ENCODE data around the gene CFHR1. TPM values are rescaled to one million over a fixed set of nuclear protein-coding genes. Genes with fewer than 3 reads are reported as not detected.

Gene CFHR1
- total and polyA plus RNA-seq, 2 experiments from 2014 or later = 0.74 TPM; not detected in 1

DNA sequence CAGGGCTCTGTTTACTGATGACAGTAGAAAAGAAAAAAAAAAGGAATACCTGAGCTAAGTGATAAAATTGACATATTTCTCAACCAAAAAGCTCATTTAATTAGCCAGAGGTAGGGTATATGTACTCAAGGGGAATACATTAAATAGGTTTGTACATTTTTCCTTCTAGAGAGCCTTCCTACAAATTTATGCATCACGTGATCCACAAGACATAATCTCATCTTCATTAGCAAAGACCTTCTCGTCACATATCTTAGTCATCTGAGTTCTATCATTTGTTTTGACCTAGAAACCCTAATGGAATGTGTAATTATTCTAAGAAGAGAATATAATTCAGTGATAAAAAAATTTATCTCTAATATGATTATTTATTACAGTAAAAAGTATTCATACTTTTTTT lies 37.7 kb downstream of the CFHR1 start:
- H3K9me2 ChIP-seq (ENCODE audit: insufficient read depth) = no peaks in the 10 kb centered on the region
- H3K27ac ChIP-seq = no peak overlapping the region
- no peak for TF ChIP-seq EZH2phosphoT487 (IDR thresholded peaks at IDR 0.05; ENCODE audit: insufficient read depth, low read depth)
- no peak for TF ChIP-seq EZH2 (IDR thresholded peaks at IDR 0.05; ENCODE audit: insufficient read depth, poor library complexity, severe bottlenecking)
- no peak for DNase-seq
- in situ Hi-C loops (cut with MboI) = no loop called here
- no peaks in the 10 kb centered on the region for H3F3A ChIP-seq (ENCODE audit: insufficient read depth)
- H3K79me2 ChIP-seq (ENCODE audit: insufficient read depth) = no peaks in the 10 kb centered on the region
- no peak overlapping the region for H3K9ac ChIP-seq
- H4K20me1 ChIP-seq (ENCODE audit: insufficient read depth) = no peaks in the 10 kb centered on the region
- 40 to 45% methylated on average over 2 of the region's 2 CpGs for WGBS, 2 experiments (ENCODE audit: low coverage in 1 of 2, low lambda C conversion rate in 2 of 2, missing lambda C conversion rate in 2 of 2)
- no peaks in the 10 kb centered on the region for H3K4me1 ChIP-seq (ENCODE audit: insufficient read depth)
- no peak overlapping the region for H2AFZ ChIP-seq
- no peaks in the 10 kb centered on the region for H3K36me3 ChIP-seq (ENCODE audit: low read depth)
- no peaks in the 10 kb centered on the region for H3K9me3 ChIP-seq (ENCODE audit: low read depth)
- H3K27me3 ChIP-seq (replicated peaks; ENCODE audit: insufficient read depth) = no peaks in the 10 kb centered on the region
- no peak overlapping the region for H3K4me2 ChIP-seq (ENCODE audit: unreplicated experiment)
- H3K4me3 ChIP-seq = no peak overlapping the region

DNA sequence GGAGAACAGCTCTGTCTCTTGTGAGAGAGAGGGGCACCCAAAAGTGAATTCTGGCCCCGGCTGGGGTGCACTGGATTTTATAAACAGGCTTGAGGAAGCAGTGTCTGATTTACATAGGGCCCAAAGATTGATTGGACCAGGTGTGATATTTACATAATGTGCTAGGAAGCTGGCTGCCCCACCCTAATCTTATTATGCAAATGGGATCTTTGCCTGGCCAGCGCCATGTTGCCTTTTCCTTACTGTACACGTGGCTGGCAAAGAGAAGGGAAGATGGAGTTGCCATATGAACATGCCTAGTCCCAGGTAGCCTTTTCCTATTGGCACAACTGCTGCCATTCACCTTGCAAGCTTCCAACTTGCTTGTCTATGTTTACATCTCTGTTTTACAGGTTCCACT lies 39.3 kb downstream of the CFHR1 start:
- Histone ChIP-seq H3K9me2 (ENCODE audit: insufficient read depth) (no peaks in the 10 kb centered on the region), H3F3A (ENCODE audit: insufficient read depth) (no peaks in the 10 kb centered on the region)

DNA sequence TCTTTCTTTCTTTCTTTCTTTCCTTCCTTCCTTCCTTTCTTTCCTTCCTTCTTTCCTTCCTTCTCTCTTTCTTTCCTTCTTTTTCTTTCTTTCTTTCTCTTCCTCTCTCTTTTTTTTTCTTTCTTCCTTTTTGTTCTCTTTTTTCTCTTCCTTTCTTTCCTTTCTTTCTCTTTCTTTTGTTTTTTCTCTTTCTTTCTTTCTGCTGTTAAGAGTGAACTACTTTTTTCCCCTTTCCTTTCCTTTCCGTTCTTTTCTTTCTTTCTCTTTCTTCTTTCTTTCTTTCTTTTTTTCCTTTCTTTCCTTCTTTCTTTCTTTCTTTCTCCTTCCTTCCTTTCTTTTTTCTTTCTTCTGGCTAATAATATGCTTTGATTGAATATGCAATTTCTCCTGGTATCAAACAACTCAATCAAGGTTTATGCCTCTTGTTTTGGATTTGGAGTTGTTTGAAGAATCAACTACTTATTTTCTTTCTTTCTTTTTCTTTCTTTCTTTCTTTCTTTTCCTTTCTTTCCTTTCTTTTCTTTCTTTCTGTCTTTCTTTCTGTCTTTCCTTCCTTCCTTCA lies 40.9 kb downstream of the CFHR1 start:
- in situ Hi-C loops (cut with MboI) = no loop called here
- H3K4me3 ChIP-seq = no peak overlapping the region
- no peaks in the 10 kb centered on the region for H3K4me1 ChIP-seq (ENCODE audit: insufficient read depth)

More for the DNA sequence above, 39.3 kb downstream of the CFHR1 start:
- Histone ChIP-seq H3K27ac (no peak overlapping the region), H3K27me3 (replicated peaks; ENCODE audit: insufficient read depth) (no peaks in the 10 kb centered on the region), H3K4me2 (ENCODE audit: unreplicated experiment) (no peak overlapping the region), H3K79me2 (ENCODE audit: insufficient read depth) (no peaks in the 10 kb centered on the region), H2AFZ (no peak overlapping the region), H3K4me3 (no peak overlapping the region), H3K36me3 (ENCODE audit: low read depth) (no peaks in the 10 kb centered on the region), H3K9ac (no peak overlapping the region), H4K20me1 (ENCODE audit: insufficient read depth) (no peaks in the 10 kb centered on the region), H3K9me3 (ENCODE audit: low read depth) (no peaks in the 10 kb centered on the region), H3K4me1 (ENCODE audit: insufficient read depth) (no peaks in the 10 kb centered on the region)
- DNase-seq = no peak
- in situ Hi-C loops (cut with MboI) = no loop called here
- TF ChIP-seq EZH2phosphoT487 (IDR thresholded peaks at IDR 0.05; ENCODE audit: insufficient read depth, low read depth) (no peak), EZH2 (IDR thresholded peaks at IDR 0.05; ENCODE audit: insufficient read depth, poor library complexity, severe bottlenecking) (no peak)
- WGBS, 2 experiments (ENCODE audit: low coverage in 1 of 2, low lambda C conversion rate in 2 of 2, missing lambda C conversion rate in 2 of 2) = 20 to 24% methylated on average over 3 of the region's 3 CpGs

DNA sequence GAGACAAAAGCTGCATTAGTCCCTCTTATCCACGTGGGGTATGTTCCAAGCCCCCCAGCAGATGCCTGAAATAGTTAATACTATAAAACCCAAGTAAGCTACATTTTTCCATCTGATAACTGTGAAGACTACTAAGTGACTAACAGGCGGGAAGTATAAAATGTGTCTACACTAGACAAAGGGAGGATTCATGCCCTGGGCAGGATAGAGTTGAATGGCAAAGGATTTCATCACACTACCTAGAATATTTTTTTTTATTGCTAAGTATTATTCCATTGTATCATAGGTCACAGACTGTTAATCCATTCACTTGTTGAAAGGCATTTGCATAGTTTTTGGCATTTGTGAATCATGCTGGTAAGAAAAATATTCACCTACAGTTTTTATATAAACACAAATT lies 41.9 kb downstream of the CFHR1 start:
- Histone ChIP-seq H3K9me3 (ENCODE audit: low read depth) (no peaks in the 10 kb centered on the region), H3K4me2 (ENCODE audit: unreplicated experiment) (no peak overlapping the region), H3K4me3 (no peak overlapping the region), H3K79me2 (ENCODE audit: insufficient read depth) (no peaks in the 10 kb centered on the region), H3K36me3 (ENCODE audit: low read depth) (no peaks in the 10 kb centered on the region), H3K9me2 (ENCODE audit: insufficient read depth) (no peaks in the 10 kb centered on the region), H3K9ac (no peak overlapping the region), H2AFZ (no peak overlapping the region), H3F3A (ENCODE audit: insufficient read depth) (no peaks in the 10 kb centered on the region), H3K27ac (no peak overlapping the region), H3K4me1 (ENCODE audit: insufficient read depth) (no peaks in the 10 kb centered on the region), H3K27me3 (replicated peaks; ENCODE audit: insufficient read depth) (no peaks in the 10 kb centered on the region), H4K20me1 (ENCODE audit: insufficient read depth) (no peaks in the 10 kb centered on the region)
- TF ChIP-seq EZH2 (IDR thresholded peaks at IDR 0.05; ENCODE audit: insufficient read depth, poor library complexity, severe bottlenecking) = no peak
- TF ChIP-seq EZH2phosphoT487 (IDR thresholded peaks at IDR 0.05; ENCODE audit: insufficient read depth, low read depth) = no peak
- in situ Hi-C loops (cut with MboI) = no loop called here
- 18 to 25% methylated on average over 2 of the region's 2 CpGs for WGBS, 2 experiments (ENCODE audit: low coverage in 1 of 2, low lambda C conversion rate in 2 of 2, missing lambda C conversion rate in 2 of 2)
- peak; percentile 38 for DNase-seq

More for the DNA sequence above, 40.9 kb downstream of the CFHR1 start:
- H2AFZ ChIP-seq = no peak overlapping the region
- WGBS, 2 experiments (ENCODE audit: low coverage in 1 of 2, low lambda C conversion rate in 2 of 2, missing lambda C conversion rate in 2 of 2) = 50 to 51% methylated on average over 1 of the region's 1 CpG
- no peak overlapping the region for H3K27ac ChIP-seq
- no peaks in the 10 kb centered on the region for H3F3A ChIP-seq (ENCODE audit: insufficient read depth)
- no peak for TF ChIP-seq EZH2phosphoT487 (IDR thresholded peaks at IDR 0.05; ENCODE audit: insufficient read depth, low read depth)
- no peak for TF ChIP-seq EZH2 (IDR thresholded peaks at IDR 0.05; ENCODE audit: insufficient read depth, poor library complexity, severe bottlenecking)
- H3K27me3 ChIP-seq (replicated peaks; ENCODE audit: insufficient read depth) = no peaks in the 10 kb centered on the region
- no peak overlapping the region for H3K4me2 ChIP-seq (ENCODE audit: unreplicated experiment)
- H3K36me3 ChIP-seq (ENCODE audit: low read depth) = no peaks in the 10 kb centered on the region
- no peak overlapping the region for H3K9ac ChIP-seq
- no peaks in the 10 kb centered on the region for H4K20me1 ChIP-seq (ENCODE audit: insufficient read depth)
- no peaks in the 10 kb centered on the region for H3K79me2 ChIP-seq (ENCODE audit: insufficient read depth)
- H3K9me3 ChIP-seq (ENCODE audit: low read depth) = no peaks in the 10 kb centered on the region
- H3K9me2 ChIP-seq (ENCODE audit: insufficient read depth) = no peaks in the 10 kb centered on the region
- DNase-seq = no peak

DNA sequence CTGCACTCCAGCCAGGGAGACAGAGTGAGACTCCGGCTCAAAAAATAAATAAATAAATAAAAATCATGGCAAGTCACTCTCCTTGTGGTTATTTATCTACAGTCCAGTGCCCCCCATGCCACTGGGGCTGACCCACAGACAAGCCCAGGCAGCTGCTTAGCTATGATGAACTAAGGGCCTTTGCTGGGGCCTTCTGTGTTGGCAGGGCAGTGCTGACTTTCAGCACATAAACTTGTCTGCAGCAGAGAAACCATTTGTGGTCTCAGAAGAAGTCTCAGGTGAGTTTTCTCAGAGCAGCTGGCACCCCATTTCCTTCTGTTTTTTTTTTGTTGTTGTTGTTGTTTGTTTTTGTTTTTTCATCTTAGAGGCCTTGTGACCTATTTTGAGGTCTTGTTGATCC lies 47.4 kb downstream of the CFHR1 start:
- H3K79me2 ChIP-seq (ENCODE audit: insufficient read depth) = no peaks in the 10 kb centered on the region
- H3K9me2 ChIP-seq (ENCODE audit: insufficient read depth) = no peaks in the 10 kb centered on the region
- DNase-seq = no peak
- no peak overlapping the region for H2AFZ ChIP-seq
- H3K4me2 ChIP-seq (ENCODE audit: unreplicated experiment) = no peak overlapping the region
- no peak overlapping the region for H3K4me3 ChIP-seq
- H3K9me3 ChIP-seq (ENCODE audit: low read depth) = no peaks in the 10 kb centered on the region
- no peak overlapping the region for H3K27ac ChIP-seq
- no peaks in the 10 kb centered on the region for H3K4me1 ChIP-seq (ENCODE audit: insufficient read depth)
- no peak overlapping the region for H3K9ac ChIP-seq
- in situ Hi-C loops (cut with MboI) = no loop called here
- H3F3A ChIP-seq (ENCODE audit: insufficient read depth) = no peaks in the 10 kb centered on the region
- no peaks in the 10 kb centered on the region for H3K27me3 ChIP-seq (replicated peaks; ENCODE audit: insufficient read depth)
- TF ChIP-seq EZH2 (IDR thresholded peaks at IDR 0.05; ENCODE audit: insufficient read depth, poor library complexity, severe bottlenecking) (no peak), EZH2phosphoT487 (IDR thresholded peaks at IDR 0.05; ENCODE audit: insufficient read depth, low read depth) (no peak)
- H4K20me1 ChIP-seq (ENCODE audit: insufficient read depth) = no peaks in the 10 kb centered on the region
- WGBS, 2 experiments (ENCODE audit: low coverage in 1 of 2, low lambda C conversion rate in 2 of 2, missing lambda C conversion rate in 2 of 2) = 8 to 26% methylated on average over 1 of the region's 1 CpG
- no peaks in the 10 kb centered on the region for H3K36me3 ChIP-seq (ENCODE audit: low read depth)

Data from GM23248 (cell line).